Mesothelial cell of epicardium (in vitro differentiated cells): ENCODE data around the gene TMEM151A. TPM values are rescaled to one million over a fixed set of nuclear protein-coding genes. Genes with fewer than 3 reads are reported as not detected.
"Not testable (repeated sequence)": the region's sequence is repeated elsewhere in the genome, so short reads cannot be mapped to it uniquely, and the experiment has no call there.

Source experiments
- DNase-seq, 2 experiments: peaks; one replicate each; pipeline ENCODE4 v3.0.0; 2021; ENCODE audit warnings: low spot score in 2 of 2; ENCODE audit not compliant: unreplicated experiment in 2 of 2
- H3K27ac Mint-ChIP-seq: 2 replicates; pipeline ENCODE4 v1.8.0; 2021; ENCODE audit warnings: mixed read lengths
- H3K27me3 Mint-ChIP-seq: 2 replicates; pipeline ENCODE4 v1.8.0; 2021; ENCODE audit warnings: low read depth, mixed read lengths
- H3K36me3 Mint-ChIP-seq: 2 replicates; pipeline ENCODE4 v1.8.0; 2021; ENCODE audit warnings: mixed read lengths
- H3K4me1 Mint-ChIP-seq: 2 replicates; pipeline ENCODE4 v1.8.0; 2021; ENCODE audit warnings: mixed read lengths
- H3K4me3 Mint-ChIP-seq: 2 replicates; pipeline ENCODE4 v1.8.0; 2021; ENCODE audit warnings: mild to moderate bottlenecking, moderate library complexity, mixed read lengths
- H3K9me3 Mint-ChIP-seq: 2 replicates; pipeline ENCODE4 v1.8.0; 2021; ENCODE audit warnings: mixed read lengths
- total RNA-seq: library from RNA; stranded (reverse); gene quantifications from 3 replicates; pipeline ENCODE4 v1.2.1, GENCODE V29; 2021
- TF ChIP-seq, protein P1 (sequence below): fragments of 200-600 bp; sonication (generic); IDR thresholded peaks from one replicate; pipeline ENCODE4 v1.5.0; 2021; ENCODE audit warnings: antibody characterized with exemption; ENCODE audit not compliant: unreplicated experiment

Gene TMEM151A
- total RNA-seq, 1 donor from 2014 or later: 1.3 TPM

DNA sequence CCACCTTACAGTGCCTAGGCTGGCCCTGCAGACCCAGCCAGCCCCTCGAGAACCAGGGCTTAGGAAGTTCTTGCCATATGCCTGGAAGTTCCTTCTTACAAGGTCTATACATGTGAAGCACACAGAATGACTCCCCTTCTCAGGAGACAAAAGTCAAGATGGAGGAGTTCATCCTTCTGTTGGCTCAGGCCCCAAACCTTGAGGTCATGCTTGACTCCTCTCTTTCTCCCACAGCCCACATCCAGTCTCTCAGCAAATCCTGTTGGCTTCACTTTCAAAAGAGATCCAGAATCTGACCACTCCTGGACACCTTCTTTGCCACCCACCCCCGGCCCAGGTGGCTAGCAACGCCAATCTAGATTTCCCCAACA, 26.9 kb downstream of the TMEM151A start:
- Mint-ChIP-seq H3K4me3 (no peak overlapping the region), H3K27ac (peak overlapping the region; percentile 97), H3K27me3 (no peaks in the 10 kb centered on the region), H3K4me1 (peaks cover 45% of the 10 kb centered on the region), H3K36me3 (no peaks in the 10 kb centered on the region), H3K9me3 (peaks cover 6% of the 10 kb centered on the region)
- TF ChIP-seq, protein P1, sequence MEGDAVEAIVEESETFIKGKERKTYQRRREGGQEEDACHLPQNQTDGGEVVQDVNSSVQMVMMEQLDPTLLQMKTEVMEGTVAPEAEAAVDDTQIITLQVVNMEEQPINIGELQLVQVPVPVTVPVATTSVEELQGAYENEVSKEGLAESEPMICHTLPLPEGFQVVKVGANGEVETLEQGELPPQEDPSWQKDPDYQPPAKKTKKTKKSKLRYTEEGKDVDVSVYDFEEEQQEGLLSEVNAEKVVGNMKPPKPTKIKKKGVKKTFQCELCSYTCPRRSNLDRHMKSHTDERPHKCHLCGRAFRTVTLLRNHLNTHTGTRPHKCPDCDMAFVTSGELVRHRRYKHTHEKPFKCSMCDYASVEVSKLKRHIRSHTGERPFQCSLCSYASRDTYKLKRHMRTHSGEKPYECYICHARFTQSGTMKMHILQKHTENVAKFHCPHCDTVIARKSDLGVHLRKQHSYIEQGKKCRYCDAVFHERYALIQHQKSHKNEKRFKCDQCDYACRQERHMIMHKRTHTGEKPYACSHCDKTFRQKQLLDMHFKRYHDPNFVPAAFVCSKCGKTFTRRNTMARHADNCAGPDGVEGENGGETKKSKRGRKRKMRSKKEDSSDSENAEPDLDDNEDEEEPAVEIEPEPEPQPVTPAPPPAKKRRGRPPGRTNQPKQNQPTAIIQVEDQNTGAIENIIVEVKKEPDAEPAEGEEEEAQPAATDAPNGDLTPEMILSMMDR: no peak
- no peak for DNase-seq

DNA sequence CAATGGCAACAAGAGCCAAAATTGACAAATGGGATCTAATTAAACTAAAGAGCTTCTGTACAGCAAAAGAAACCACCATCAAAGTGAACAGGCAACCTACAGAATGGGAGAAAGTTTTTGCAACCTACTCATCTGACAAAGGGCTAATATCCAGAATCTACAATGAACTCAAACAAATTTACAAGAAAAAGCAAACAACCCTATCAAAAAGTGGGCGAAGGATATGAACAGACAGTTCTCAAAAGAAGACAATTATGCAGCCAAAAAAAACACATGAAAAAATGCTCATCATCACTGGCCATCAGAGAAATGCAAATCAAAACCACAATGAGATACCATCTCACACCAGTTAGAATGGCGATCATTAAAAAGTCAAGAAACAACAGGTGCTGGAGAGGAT, 28.6 kb downstream of the TMEM151A start:
- not testable (repeated sequence) for H3K36me3 Mint-ChIP-seq, H3K27me3 Mint-ChIP-seq, H3K9me3 Mint-ChIP-seq, DNase-seq, H3K4me3 Mint-ChIP-seq, H3K27ac Mint-ChIP-seq
- H3K4me1 Mint-ChIP-seq: peaks cover 44% of the 10 kb centered on the region

DNA sequence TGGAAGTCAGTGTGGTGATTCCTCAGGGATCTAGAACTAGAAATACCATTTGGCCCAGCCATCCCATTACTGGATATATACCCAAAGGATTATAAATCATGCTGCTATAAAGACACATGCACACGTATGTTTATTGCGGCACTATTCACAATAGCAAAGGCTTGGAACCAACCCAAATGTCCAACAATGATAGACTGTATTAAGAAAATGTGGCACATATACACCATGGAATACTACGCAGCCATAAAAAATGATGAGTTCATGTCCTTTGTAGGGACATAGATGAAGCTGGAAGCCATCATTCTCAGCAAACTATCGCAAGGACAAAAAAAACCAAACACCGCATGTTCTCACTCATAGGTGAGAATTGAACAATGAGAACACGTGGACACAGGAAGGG, 29.1 kb downstream of the TMEM151A start:
- H3K27ac Mint-ChIP-seq, H3K27me3 Mint-ChIP-seq, H3K4me3 Mint-ChIP-seq, H3K36me3 Mint-ChIP-seq, DNase-seq, H3K9me3 Mint-ChIP-seq: not testable (repeated sequence)
- peaks cover 44% of the 10 kb centered on the region for H3K4me1 Mint-ChIP-seq

DNA sequence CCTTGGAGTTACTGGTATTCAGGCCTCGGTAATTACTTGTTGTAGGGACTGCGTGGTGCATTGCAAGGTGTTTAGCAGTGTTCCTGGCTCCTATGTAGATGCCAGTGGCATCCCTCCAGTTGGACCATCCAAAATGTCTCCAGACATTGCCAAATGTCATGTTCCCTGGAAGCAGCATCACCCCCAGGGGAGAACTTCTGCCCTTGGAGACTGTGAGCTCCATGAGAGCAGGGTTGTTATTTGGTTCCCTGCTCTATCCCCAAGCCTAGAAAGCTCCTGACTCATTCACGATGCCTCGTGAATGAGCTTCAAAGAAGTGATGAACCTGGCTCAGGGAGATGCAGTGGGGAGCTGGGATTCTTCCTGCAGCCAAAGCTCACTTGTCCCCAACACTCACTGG, 29.9 kb downstream of the TMEM151A start:
- H3K4me1 Mint-ChIP-seq: peaks cover 44% of the 10 kb centered on the region
- TF ChIP-seq, protein P1: no peak
- H3K36me3 Mint-ChIP-seq: no peaks in the 10 kb centered on the region
- H3K9me3 Mint-ChIP-seq: peaks cover 6% of the 10 kb centered on the region
- DNase-seq: no peak
- H3K27me3 Mint-ChIP-seq: no peaks in the 10 kb centered on the region
- H3K4me3 Mint-ChIP-seq: no peak overlapping the region
- H3K27ac Mint-ChIP-seq: no peak overlapping the region

DNA sequence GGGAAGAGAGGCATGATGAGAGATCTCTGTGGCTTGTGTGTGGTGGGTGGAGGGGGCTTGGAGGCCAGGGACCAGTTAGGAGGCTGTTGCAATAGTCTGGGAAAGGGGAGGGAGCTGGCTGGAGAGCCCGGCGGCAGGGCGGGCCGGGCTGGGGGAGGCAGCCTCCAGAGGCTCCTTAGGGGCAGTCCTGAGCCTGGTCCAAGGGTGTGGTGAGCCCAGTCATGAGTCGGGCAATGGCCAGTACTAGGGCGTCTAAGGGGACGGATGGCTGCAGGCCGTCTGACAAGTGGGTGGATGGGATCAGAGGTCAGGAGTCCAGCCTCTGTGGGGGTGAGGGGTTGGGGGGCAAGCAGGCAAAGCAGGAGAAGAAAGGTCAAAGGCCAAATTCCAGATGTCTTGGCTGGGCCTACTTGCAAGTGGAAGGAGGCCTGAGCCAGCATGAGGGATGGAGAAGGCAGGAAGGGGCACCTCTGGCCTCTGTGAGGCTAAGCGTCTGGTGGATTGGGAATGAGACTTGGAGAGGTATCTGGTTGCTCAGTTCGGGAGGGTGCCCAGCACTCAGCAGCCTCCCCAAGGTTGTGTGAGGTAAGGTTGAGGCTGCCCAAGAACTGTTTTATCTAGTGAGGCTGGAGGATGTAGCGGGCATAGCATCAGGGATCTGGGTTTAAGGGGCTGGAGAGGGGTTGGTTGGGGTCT, 31.2 kb downstream of the TMEM151A start:
- H3K27ac Mint-ChIP-seq: no peak overlapping the region
- H3K9me3 Mint-ChIP-seq: peaks cover 6% of the 10 kb centered on the region
- H3K36me3 Mint-ChIP-seq: no peaks in the 10 kb centered on the region
- DNase-seq: no peak
- H3K27me3 Mint-ChIP-seq: no peaks in the 10 kb centered on the region
- no peak overlapping the region for H3K4me3 Mint-ChIP-seq
- TF ChIP-seq, protein P1: no peak
- peaks cover 47% of the 10 kb centered on the region for H3K4me1 Mint-ChIP-seq

DNA sequence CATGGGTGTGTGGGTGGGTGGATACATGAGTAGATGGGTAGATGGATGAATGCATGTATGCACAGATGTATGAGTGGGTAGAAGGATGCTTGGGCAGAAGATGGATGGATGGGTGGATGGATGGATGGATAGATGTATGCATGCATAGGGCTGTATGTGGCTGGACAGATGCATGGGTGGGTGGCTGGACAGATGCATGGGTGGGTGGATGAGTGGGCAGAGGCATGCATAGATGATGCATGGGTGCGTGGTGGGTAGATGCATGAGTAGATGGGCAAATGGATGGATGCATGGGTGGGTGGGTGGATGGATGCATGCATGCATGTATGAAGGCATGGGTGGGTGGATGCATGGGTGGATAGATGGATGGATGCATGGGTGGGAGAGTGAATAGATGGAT, 32.0 kb downstream of the TMEM151A start:
- TF ChIP-seq, protein P1: no peak
- Mint-ChIP-seq H3K27ac (no peak overlapping the region), H3K9me3 (peaks cover 6% of the 10 kb centered on the region), H3K36me3 (no peaks in the 10 kb centered on the region), H3K4me1 (peaks cover 45% of the 10 kb centered on the region), H3K27me3 (no peaks in the 10 kb centered on the region), H3K4me3 (no peak overlapping the region)
- DNase-seq: no peak

DNA sequence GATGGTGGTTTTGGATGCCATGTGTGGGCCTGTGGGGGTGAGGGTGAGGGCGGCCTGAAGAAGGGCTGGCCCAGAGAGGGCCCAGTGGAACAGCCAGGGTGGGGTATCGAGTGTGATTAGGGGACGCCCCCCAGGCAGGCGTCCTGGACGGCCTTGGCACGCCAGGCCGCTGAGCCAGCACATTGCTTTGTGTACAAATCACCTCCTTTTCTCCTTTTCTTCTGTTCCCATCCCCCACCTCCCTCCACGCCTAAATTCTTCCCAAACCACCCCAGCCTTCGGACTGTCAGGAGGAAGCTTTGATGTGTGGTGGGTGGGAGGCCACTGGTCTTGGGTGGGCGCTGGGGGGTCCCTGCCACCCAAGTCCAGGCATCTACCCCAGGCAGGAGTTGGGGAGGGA, 33.0 kb downstream of the TMEM151A start:
- H3K36me3 Mint-ChIP-seq: no peaks in the 10 kb centered on the region
- no peak for DNase-seq
- TF ChIP-seq, protein P1: no peak
- H3K4me3 Mint-ChIP-seq: no peak overlapping the region
- peak overlapping the region; percentile 65 for H3K27ac Mint-ChIP-seq
- H3K9me3 Mint-ChIP-seq: peaks cover 6% of the 10 kb centered on the region
- H3K4me1 Mint-ChIP-seq: peaks cover 40% of the 10 kb centered on the region
- no peaks in the 10 kb centered on the region for H3K27me3 Mint-ChIP-seq
